Sigmoid colon (tissue), 7 donors: ENCODE results near the gene VAMP1. TPM values are rescaled to one million over a fixed set of nuclear protein-coding genes. Genes with fewer than 3 reads are reported as not detected.

Experiments used
- DNase-seq: peaks from one replicate; pipeline ENCODE4 v3.0.0-alpha.2; 2019
- H3K27ac ChIP-seq, 4 donors: fragments of 200-600 bp; sonication (generic); one replicate each; pipeline ENCODE4 v1.5.1; 2016 to 2019; ENCODE audit warnings: mild to moderate bottlenecking in 1 of 4
- H3K27me3 ChIP-seq, 3 donors: fragments of 200-600 bp; sonication (generic); one replicate each; pipeline ENCODE4 v1.5.1; 2019; ENCODE audit warnings: mild to moderate bottlenecking in 1 of 3
- H3K36me3 ChIP-seq, 4 donors: fragments of 200-600 bp; sonication (generic); one replicate each; pipeline ENCODE4 v1.5.1; 2016 to 2019
- H3K4me1 ChIP-seq, 4 donors: fragments of 200-600 bp; sonication (generic); one replicate each; pipeline ENCODE4 v1.5.1; 2017 to 2019
- H3K4me3 ChIP-seq, 4 donors: fragments of 200-600 bp; sonication (generic); one replicate each; pipeline ENCODE4 v1.5.1; 2017 to 2019; ENCODE audit warnings: mild to moderate bottlenecking in 2 of 4, moderate library complexity in 1 of 4
- H3K9me3 ChIP-seq, 4 donors: fragments of 200-600 bp in 3 of 4; sonication (generic) in 3 of 4; one replicate each; pipeline versions ENCODE4 v1.5.1 to v1.6.1; 2013 to 2019
- CTCF ChIP-seq, 4 experiments: fragments of 450-650 bp in 3 of 4; fragments of 200-600 bp in 1 of 4; IDR thresholded peaks; one replicate each; pipeline ENCODE4 v1.5.1; 2016 to 2019; ENCODE audit warnings: antibody characterized with exemption in 4 of 4, mild to moderate bottlenecking in 3 of 4, moderate library complexity in 2 of 4
- EP300 ChIP-seq, 4 donors: sonication (generic); formaldehyde crosslinking; IDR thresholded peaks; one replicate each; pipeline ENCODE4 v1.6.1; 2017; ENCODE audit warnings: antibody characterized with exemption in 4 of 4
- POLR2A ChIP-seq, 2 donors: fragments of 450-650 bp; IDR thresholded peaks; one replicate each; pipeline ENCODE4 v1.6.1; 2016; ENCODE audit warnings: antibody characterized with exemption in 2 of 2, mild to moderate bottlenecking in 2 of 2, moderate library complexity in 2 of 2
- POLR2AphosphoS5 ChIP-seq, 4 donors: sonication (generic); formaldehyde crosslinking; IDR thresholded peaks; one replicate each; pipeline ENCODE4 v1.6.1; 2017; ENCODE audit warnings: antibody characterized with exemption in 4 of 4
- WGBS, 2 donors: extraction: QIAGEN DNeasy Blood & Tissue Kit; methylation state at CpG; one replicate each; pipeline ENCODE4 v1.1.7; 2013; 5-methylcytosine and 5-hydroxymethylcytosine counted together
- intact Hi-C: fragments of 100-400 bp; cut with DNase I; formaldehyde crosslinking; loops from one replicate; pipeline ENCODE4 v1.15.1; 2023
- polyA plus RNA-seq, 3 donors: library from polyadenylated mRNA; stranded (reverse); fragments of 200-250 nt; gene quantifications; one replicate each; pipeline ENCODE4 v1.2.3, GENCODE V29; 2013
- total RNA-seq, 4 donors: library from RNA; depleted of rRNA; stranded (reverse); fragments of >200 nt; gene quantifications; one replicate each; pipeline ENCODE4 v1.1.0, GENCODE V29; 2016
- donor health status: healthy with polysubstance abuse.
- donor health status: Bipolar disorder and iron deficiency.
- donor health status: healthy.

Gene VAMP1
- total and polyA plus RNA-seq, 7 donors = 2.3 to 44.0 (median 12.8) TPM

- H3K4me1 ChIP-seq = peaks cover 0 to 8% (median 3%) of the 10 kb centered on the region in 4 donors
- peaks cover 0 to 60% (median 14%) of the 10 kb centered on the region in 4 donors for H3K36me3 ChIP-seq
- H3K9me3 ChIP-seq = no peaks in the 10 kb centered on the region
- no peak for TF ChIP-seq POLR2AphosphoS5 (IDR thresholded peaks at IDR 0.05)
- no peak for TF ChIP-seq EP300 (IDR thresholded peaks at IDR 0.05)
- no peak for TF ChIP-seq CTCF (IDR thresholded peaks at IDR 0.05)
- no peak for TF ChIP-seq POLR2A (IDR thresholded peaks at IDR 0.05)
- DNase-seq = peak; percentile 5
- H3K27me3 ChIP-seq = no peaks in the 10 kb centered on the region
- intact Hi-C loops = no loop called here
- 68 to 85% methylated on average over 4 of the region's 4 CpGs for WGBS, 2 donors
- no peak overlapping the region for H3K4me3 ChIP-seq
- no peak overlapping the region for H3K27ac ChIP-seq
Observed at GRCh38 chr12:6444031-6444430, 26.4 kb downstream of the VAMP1 start.

GRCh38 chr12:6443361-6443983, 27.0 kb downstream of the VAMP1 start:
- DNase-seq = peak; percentile 36
- peaks cover 0 to 5% (median under 1%) of the 10 kb centered on the region in 4 donors for H3K4me1 ChIP-seq
- TF ChIP-seq EP300 (IDR thresholded peaks at IDR 0.05) = no peak
- TF ChIP-seq POLR2AphosphoS5 (IDR thresholded peaks at IDR 0.05) = no peak
- no peak for TF ChIP-seq CTCF (IDR thresholded peaks at IDR 0.05)
- TF ChIP-seq POLR2A (IDR thresholded peaks at IDR 0.05) = no peak
- no peaks in the 10 kb centered on the region for H3K9me3 ChIP-seq
- H3K27me3 ChIP-seq = no peaks in the 10 kb centered on the region
- H3K4me3 ChIP-seq = no peak overlapping the region
- no peak overlapping the region for H3K27ac ChIP-seq
- peaks cover 0 to 60% (median 14%) of the 10 kb centered on the region in 4 donors for H3K36me3 ChIP-seq
- 53 to 75% methylated on average over 9 of the region's 9 CpGs for WGBS, 2 donors
- intact Hi-C loops = no loop called here

GRCh38 chr12:6442836-6443235, 27.6 kb downstream of the VAMP1 start:
- H3K4me1 ChIP-seq = peaks cover 0 to under 1% (median 0%) of the 10 kb centered on the region in 4 donors
- no peak overlapping the region for H3K27ac ChIP-seq

GRCh38 chr12:6440391-6440790, 30.1 kb downstream of the VAMP1 start:
- Histone ChIP-seq H3K9me3 (no peaks in the 10 kb centered on the region), H3K27me3 (no peaks in the 10 kb centered on the region), H3K27ac (no peak overlapping the region), H3K4me3 (no peak overlapping the region), H3K36me3 (peaks cover 0 to 36% (median 7%) of the 10 kb centered on the region in 4 donors), H3K4me1 (no peaks in the 10 kb centered on the region)
- no peak for DNase-seq
- TF ChIP-seq POLR2AphosphoS5 (IDR thresholded peaks at IDR 0.05) (no peak), CTCF (IDR thresholded peaks at IDR 0.05) (no peak), POLR2A (IDR thresholded peaks at IDR 0.05) (no peak), EP300 (IDR thresholded peaks at IDR 0.05) (no peak)
- intact Hi-C loops = no loop called here
- 21 to 25% methylated on average over 1 of the region's 1 CpG for WGBS, 2 donors

More at GRCh38 chr12:6442836-6443235, 27.6 kb downstream of the VAMP1 start:
- no peak for TF ChIP-seq POLR2AphosphoS5 (IDR thresholded peaks at IDR 0.05)
- TF ChIP-seq POLR2A (IDR thresholded peaks at IDR 0.05) = no peak
- no peak for TF ChIP-seq CTCF (IDR thresholded peaks at IDR 0.05)
- TF ChIP-seq EP300 (IDR thresholded peaks at IDR 0.05) = no peak
- Histone ChIP-seq H3K27me3 (no peaks in the 10 kb centered on the region), H3K9me3 (no peaks in the 10 kb centered on the region), H3K36me3 (peaks cover 0 to 60% (median 14%) of the 10 kb centered on the region in 4 donors), H3K4me3 (no peak overlapping the region)
- DNase-seq = no peak
- WGBS, 2 donors = 78 to 86% methylated on average over 9 of the region's 9 CpGs
- intact Hi-C loops = no loop called here
